Spleen (tissue), 11 donors: ENCODE measurements around the gene NKRF. TPM values are rescaled to one million over a fixed set of nuclear protein-coding genes. Genes with fewer than 3 reads are reported as not detected.

ENCODE experiments used
- DNase-seq: peaks from one replicate; pipeline ENCODE4 v3.0.0-alpha.2; 2020
- H3K27ac ChIP-seq, 8 donors: fragments of 200-600 bp; sonication (generic) in 7 of 8; 1 replicate in 4 of 8; 2 replicates in 4 of 8; pipeline versions ENCODE4 v1.5.0 to v1.8.0; 2016 to 2021; ENCODE audit warnings: inconsistent platforms in 4 of 8, mild to moderate bottlenecking in 4 of 8, moderate library complexity in 1 of 8
- H3K27me3 ChIP-seq, 7 donors: fragments of 200-600 bp; sonication (generic) in 6 of 7; replicated peaks in 1 of 7; 1 replicate in 4 of 7; 2 replicates in 3 of 7; pipeline versions ENCODE4 v1.5.0 to v1.8.0; 2016 to 2021; ENCODE audit warnings: inconsistent platforms in 3 of 7, mild to moderate bottlenecking in 1 of 7
- H3K36me3 ChIP-seq, 6 donors: fragments of 200-600 bp; sonication (generic) in 5 of 6; 1 replicate in 4 of 6; 2 replicates in 2 of 6; pipeline versions ENCODE4 v1.5.0 to v1.8.0; 2016 to 2021; ENCODE audit warnings: inconsistent platforms in 2 of 6
- H3K4me1 ChIP-seq, 6 donors: fragments of 200-600 bp; sonication (generic) in 5 of 6; 1 replicate in 3 of 6; 2 replicates in 3 of 6; pipeline versions ENCODE4 v1.5.0 to v1.8.0; 2016 to 2021; ENCODE audit warnings: inconsistent platforms in 3 of 6
- H3K4me3 ChIP-seq, 8 donors: fragments of 200-600 bp; sonication (generic) in 7 of 8; 1 replicate in 4 of 8; 2 replicates in 4 of 8; pipeline versions ENCODE4 v1.5.0 to v1.8.0; 2016 to 2021; ENCODE audit warnings: inconsistent platforms in 4 of 8, mild to moderate bottlenecking in 4 of 8, moderate library complexity in 2 of 8
- H3K9me3 ChIP-seq, 8 donors: fragments of 200-600 bp; sonication (generic) in 7 of 8; 1 replicate in 4 of 8; 2 replicates in 4 of 8; pipeline versions ENCODE4 v1.5.0 to v1.8.0; 2016 to 2021; ENCODE audit warnings: inconsistent platforms in 4 of 8
- POLR2A ChIP-seq, 3 donors: fragments of 450-650 bp; IDR thresholded peaks; one replicate each; pipeline ENCODE4 v1.5.1; 2017; ENCODE audit warnings: antibody characterized with exemption in 3 of 3, mild to moderate bottlenecking in 1 of 3
- POLR2AphosphoS5 ChIP-seq, 3 donors: sonication (generic); formaldehyde crosslinking; IDR thresholded peaks; one replicate each; pipeline ENCODE4 v1.5.1; 2017; ENCODE audit warnings: antibody characterized with exemption in 3 of 3
- WGBS, 5 donors: extraction: QIAGEN DNeasy Blood & Tissue Kit in 3 of 5; methylation state at CpG; one replicate each; pipeline versions ENCODE4 v1.1.5 to v1.1.7; 2013 to 2018; 5-methylcytosine and 5-hydroxymethylcytosine counted together
- intact Hi-C: fragments of 100-400 bp; cut with DNase I; formaldehyde crosslinking; loops from one replicate; pipeline ENCODE4 v1.15.0; 2023; ENCODE audit warnings: low total_unique reads
- polyA plus RNA-seq, 3 donors: library from polyadenylated mRNA; stranded (reverse); fragments of 200-250 nt; gene quantifications; one replicate each; pipeline ENCODE4 v1.2.1, GENCODE V29; 2013
- total RNA-seq, 7 donors: library from RNA; depleted of rRNA in 3 of 7; stranded (reverse); fragments of >200 nt in 3 of 7; fragmentation: NEBNext Ultra II Directional in 4 of 7; extraction: Animal tissue kit (Norgen Biotek cat#: 25700) in 4 of 7; gene quantifications; one replicate each; pipeline versions ENCODE4 v1.1.0 to v1.2.1, GENCODE V29; 2016 to 2021
- TF ChIP-seq, protein P1 (sequence below), 11 experiments: fragments of 200-600 bp in 7 of 11; fragments of 450-650 bp in 4 of 11; sonication (generic) in 4 of 11; IDR thresholded peaks in 8 of 11; conservative IDR thresholded peaks in 3 of 11; 1 replicate in 7 of 11; 2 replicates in 4 of 11; pipeline versions ENCODE4 v1.4.0 to v1.8.0; 2016 to 2021; ENCODE audit warnings: antibody characterized with exemption in 11 of 11, inconsistent platforms in 4 of 11, mild to moderate bottlenecking in 1 of 11
- donor health status: healthy with polysubstance abuse.
- donor health status: DM: no; HTN: no; CAD: no; lungs with moderate emphysema.
- donor health status: DM: no; HTN: no; CAD: no.
- donor health status: Bipolar disorder and iron deficiency.
- donor health status: healthy.
- donor health status: DM: no; HTN: no; CAD: no.
- donor health status: DM: yes; HTN: yes; CAD: no.

The NKRF gene
- total and polyA plus RNA-seq, 10 donors, result 6.9 to 13.8 (median 11.2) TPM

DNA sequence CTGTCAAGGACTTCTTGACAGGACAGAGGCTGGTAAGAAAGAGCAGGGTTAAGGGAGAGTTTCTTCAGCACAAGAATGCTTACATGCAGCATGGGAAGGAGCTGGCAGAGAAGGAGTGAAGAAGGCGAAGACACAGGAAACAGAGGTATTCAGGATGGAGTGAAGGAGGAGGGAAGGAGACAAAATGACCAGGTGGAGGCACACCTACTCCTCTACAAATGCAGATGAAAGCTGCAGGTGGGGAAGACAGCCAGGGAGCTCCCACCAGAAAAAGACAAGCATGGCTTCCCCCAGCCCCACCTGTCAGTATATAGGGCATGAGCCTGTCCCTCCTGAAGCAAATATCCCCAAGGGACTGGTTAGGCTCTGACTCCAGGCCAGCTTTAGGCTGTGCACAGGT, 29.6 kb upstream of the NKRF start:
- H3K4me3 ChIP-seq, result no peak overlapping the region
- intact Hi-C loops, result no loop called here
- TF ChIP-seq, protein P1, sequence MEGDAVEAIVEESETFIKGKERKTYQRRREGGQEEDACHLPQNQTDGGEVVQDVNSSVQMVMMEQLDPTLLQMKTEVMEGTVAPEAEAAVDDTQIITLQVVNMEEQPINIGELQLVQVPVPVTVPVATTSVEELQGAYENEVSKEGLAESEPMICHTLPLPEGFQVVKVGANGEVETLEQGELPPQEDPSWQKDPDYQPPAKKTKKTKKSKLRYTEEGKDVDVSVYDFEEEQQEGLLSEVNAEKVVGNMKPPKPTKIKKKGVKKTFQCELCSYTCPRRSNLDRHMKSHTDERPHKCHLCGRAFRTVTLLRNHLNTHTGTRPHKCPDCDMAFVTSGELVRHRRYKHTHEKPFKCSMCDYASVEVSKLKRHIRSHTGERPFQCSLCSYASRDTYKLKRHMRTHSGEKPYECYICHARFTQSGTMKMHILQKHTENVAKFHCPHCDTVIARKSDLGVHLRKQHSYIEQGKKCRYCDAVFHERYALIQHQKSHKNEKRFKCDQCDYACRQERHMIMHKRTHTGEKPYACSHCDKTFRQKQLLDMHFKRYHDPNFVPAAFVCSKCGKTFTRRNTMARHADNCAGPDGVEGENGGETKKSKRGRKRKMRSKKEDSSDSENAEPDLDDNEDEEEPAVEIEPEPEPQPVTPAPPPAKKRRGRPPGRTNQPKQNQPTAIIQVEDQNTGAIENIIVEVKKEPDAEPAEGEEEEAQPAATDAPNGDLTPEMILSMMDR (IDR thresholded peaks at IDR 0.05 in 8 of 11, conservative IDR thresholded peaks at IDR 0.05 in 3 of 11), result no peak
- no peak for TF ChIP-seq POLR2AphosphoS5 (IDR thresholded peaks at IDR 0.05)
- TF ChIP-seq POLR2A (IDR thresholded peaks at IDR 0.05), result no peak

DNA sequence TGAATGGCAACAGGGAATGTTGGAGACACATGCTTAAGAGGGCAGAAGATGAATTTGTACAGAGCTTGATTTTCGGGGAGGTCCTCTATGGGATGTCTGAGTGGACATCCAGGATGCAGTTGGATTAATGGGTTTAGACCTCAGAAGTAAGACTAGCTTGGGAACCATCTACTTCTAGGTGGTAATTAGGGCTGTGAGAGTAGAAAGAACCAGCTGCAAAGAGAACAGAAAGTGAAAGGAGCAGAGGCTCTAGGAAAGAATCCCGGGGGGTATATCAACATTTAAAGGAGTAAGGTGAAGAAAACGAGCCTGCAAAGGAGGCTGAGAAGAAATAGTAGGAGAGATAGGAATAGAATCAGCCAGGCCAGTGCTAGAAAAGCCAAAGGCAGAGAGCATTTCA, 29.0 kb upstream of the NKRF start:
- Histone ChIP-seq H3K4me1 (peaks cover 3 to 41% (median 20%) of the 10 kb centered on the region in 6 donors), H3K9me3 (no peaks in the 10 kb centered on the region), H3K4me3 (no peak overlapping the region), H3K27me3 (no peaks in the 10 kb centered on the region), H3K27ac (peak overlapping the region in 4 of 8 donors; percentile 45 to 66 (median 52)), H3K36me3 (peaks cover 5 to 99% (median 43%) of the 10 kb centered on the region in 6 donors)
- WGBS, 5 donors, result 60 to 70% (median 65%) methylated on average over 3 of the region's 3 CpGs
- intact Hi-C loops, result no loop called here
- DNase-seq, result no peak
- TF ChIP-seq POLR2AphosphoS5 (IDR thresholded peaks at IDR 0.05) (no peak), POLR2A (IDR thresholded peaks at IDR 0.05) (no peak)
- TF ChIP-seq, protein P1 (IDR thresholded peaks at IDR 0.05 in 8 of 11, conservative IDR thresholded peaks at IDR 0.05 in 3 of 11), result no peak

More for the DNA sequence above, 29.6 kb upstream of the NKRF start:
- no peak for DNase-seq
- WGBS, 5 donors, result 50 to 81% (median 78%) methylated on average over 1 of the region's 1 CpG
- Histone ChIP-seq H3K27ac (peak overlapping the region in 4 of 8 donors; percentile 45 to 66 (median 52)), H3K36me3 (peaks cover 5 to 99% (median 40%) of the 10 kb centered on the region in 6 donors), H3K4me1 (peaks cover 3 to 41% (median 22%) of the 10 kb centered on the region in 6 donors), H3K9me3 (no peaks in the 10 kb centered on the region), H3K27me3 (no peaks in the 10 kb centered on the region)

DNA sequence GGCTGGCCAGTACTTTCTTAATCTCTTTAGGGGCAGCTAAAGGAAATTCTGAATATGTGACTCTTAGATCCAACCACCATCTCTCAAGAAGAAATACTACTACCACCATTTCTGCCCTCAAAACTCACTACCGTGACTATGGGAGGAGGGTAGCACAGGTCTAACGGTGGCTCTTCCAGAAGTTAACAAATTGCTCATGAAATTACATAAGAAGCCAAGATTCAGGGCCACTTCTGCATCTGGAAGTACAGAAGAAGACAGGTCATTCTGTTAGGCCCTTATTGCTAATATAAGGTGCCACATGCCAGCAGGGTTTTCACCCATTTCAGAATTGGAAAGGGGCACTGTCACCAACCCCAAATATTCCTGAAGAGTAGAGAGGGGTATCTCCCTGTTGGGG, 19.6 kb upstream of the NKRF start:
- Histone ChIP-seq H3K27ac (peak overlapping the region in 4 of 8 donors; percentile 7 to 47 (median 31)), H3K4me3 (no peak overlapping the region), H3K4me1 (peaks cover 0 to 9% (median 0%) of the 10 kb centered on the region in 6 donors), H3K36me3 (peaks cover 0 to 82% (median 36%) of the 10 kb centered on the region in 6 donors), H3K27me3 (no peaks in the 10 kb centered on the region), H3K9me3 (no peaks in the 10 kb centered on the region)
- DNase-seq, result no peak
- 42 to 79% (median 67%) methylated on average over 2 of the region's 2 CpGs for WGBS, 5 donors
- intact Hi-C loops, result no loop called here
- TF ChIP-seq POLR2AphosphoS5 (IDR thresholded peaks at IDR 0.05) (no peak), POLR2A (IDR thresholded peaks at IDR 0.05) (no peak)
- TF ChIP-seq, protein P1 (IDR thresholded peaks at IDR 0.05 in 8 of 11, conservative IDR thresholded peaks at IDR 0.05 in 3 of 11), result no peak

DNA sequence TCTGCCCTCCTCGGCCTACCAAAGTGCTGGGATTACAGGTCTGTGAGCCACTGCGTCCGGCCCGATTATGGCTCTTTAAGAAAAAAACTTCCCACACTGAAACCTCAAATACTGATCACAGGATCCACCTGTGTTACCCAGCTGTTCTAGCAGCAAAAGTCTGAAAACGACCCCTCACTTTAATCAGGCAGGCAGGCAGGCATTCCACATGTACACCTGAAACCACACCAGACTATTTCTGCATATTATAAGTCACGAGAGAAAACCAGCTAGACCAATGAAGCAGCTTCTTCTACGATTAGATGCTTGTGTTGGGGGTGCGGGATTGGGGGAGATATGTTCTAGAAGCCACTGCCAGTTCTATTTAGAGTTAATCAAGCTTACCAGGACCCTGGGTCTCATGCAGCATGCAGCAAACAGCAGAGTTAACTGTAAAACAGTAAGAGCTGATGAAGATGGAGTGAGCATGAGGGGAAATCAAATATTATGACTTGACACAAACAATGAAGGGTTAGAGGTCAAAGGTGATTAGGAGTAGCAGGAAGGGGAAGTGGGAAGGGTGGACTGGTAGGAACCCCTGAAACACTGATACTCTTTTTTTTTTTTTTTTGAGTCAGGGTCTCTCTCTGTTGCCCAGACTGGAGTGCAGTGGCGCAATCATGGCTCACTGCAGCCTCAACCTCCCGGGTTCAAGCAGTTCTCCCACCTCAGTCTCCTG, 18.9 kb upstream of the NKRF start:
- Histone ChIP-seq H3K4me3 (no peak overlapping the region), H3K36me3 (peaks cover 0 to 75% (median 32%) of the 10 kb centered on the region in 6 donors), H3K27ac (peak overlapping the region in 4 of 8 donors; percentile 7 to 47 (median 31)), H3K27me3 (no peaks in the 10 kb centered on the region), H3K4me1 (peaks cover 0 to 12% (median 0%) of the 10 kb centered on the region in 6 donors), H3K9me3 (no peaks in the 10 kb centered on the region)
- no peak for DNase-seq
- WGBS, 5 donors, result 67 to 93% (median 83%) methylated on average over 8 to 10 of the region's 10 CpGs
- TF ChIP-seq POLR2AphosphoS5 (IDR thresholded peaks at IDR 0.05) (no peak), POLR2A (IDR thresholded peaks at IDR 0.05) (no peak)
- TF ChIP-seq, protein P1 (IDR thresholded peaks at IDR 0.05 in 8 of 11, conservative IDR thresholded peaks at IDR 0.05 in 3 of 11), result no peak
- intact Hi-C loops, result no loop called here
